GM21717 (cell line): Measurements from ENCODE around the gene NETO1.
A peak's percentile ranks its signal among the peaks of the same experiment; 100 is the strongest.

Experiments used
- ATAC-seq: cut with Tn5 transposase; IDR thresholded peaks from one replicate; pipeline ENCODE4 v1.9.1; 2021; ENCODE audit warnings: mild to moderate bottlenecking, moderate library complexity; ENCODE audit not compliant: unreplicated experiment

The NETO1 gene

GRCh38 chr18:72867746-72868584 lies at the start of gene NETO1:
TSS of gene NETO1 (minus strand) at chr18:72867987. CDS start at chr18:72867291, 696 bp downstream.
- ATAC-seq, result peak; percentile 29

- no peak for ATAC-seq
Observed at GRCh38 chr18:72910045-72910444, 42.3 kb upstream of the NETO1 start.

GRCh38 chr18:72908181-72908580 lies 40.4 kb upstream of the NETO1 start:
- ATAC-seq, result no peak

- ATAC-seq, result no peak
Observed at GRCh38 chr18:72903033-72903432, 35.2 kb upstream of the NETO1 start.

GRCh38 chr18:72899338-72899737 lies 31.6 kb upstream of the NETO1 start:
- no peak for ATAC-seq

GRCh38 chr18:72898870-72899269 lies 31.1 kb upstream of the NETO1 start:
- ATAC-seq, result no peak

GRCh38 chr18:72895548-72895947 lies 27.8 kb upstream of the NETO1 start:
- no peak for ATAC-seq

- no peak for ATAC-seq
Observed at GRCh38 chr18:72878561-72878960, 10.8 kb upstream of the NETO1 start.

GRCh38 chr18:72878143-72878542 lies 10.4 kb upstream of the NETO1 start:
- ATAC-seq, result no peak

GRCh38 chr18:72871091-72871490 lies 3.3 kb upstream of the NETO1 start:
- ATAC-seq, result no peak

GRCh38 chr18:72869226-72870185 lies 1.7 kb upstream of the NETO1 start:
- no peak for ATAC-seq

GRCh38 chr18:72868585-72869225 lies 918 bp upstream of the NETO1 start:
- ATAC-seq, result no peak

GRCh38 chr18:72866901-72867745 lies 664 bp downstream of the NETO1 start:
- ATAC-seq, result peak; percentile 30

- no peak for ATAC-seq
Observed at GRCh38 chr18:72866442-72866900, 1.3 kb downstream of the NETO1 start.

GRCh38 chr18:72863754-72864153 lies 4.0 kb downstream of the NETO1 start:
- ATAC-seq, result no peak

GRCh38 chr18:72859088-72859487 lies 8.7 kb downstream of the NETO1 start:
- no peak for ATAC-seq

GRCh38 chr18:72849671-72850070 lies 18.1 kb downstream of the NETO1 start:
- no peak for ATAC-seq

GRCh38 chr18:72848503-72849237 lies 19.1 kb downstream of the NETO1 start:
- ATAC-seq, result no peak

GRCh38 chr18:72847771-72848170 lies 20.0 kb downstream of the NETO1 start:
- no peak for ATAC-seq
